B cell (primary cell): ENCODE measurements around the gene CACNA2D3. TPM values are rescaled to one million over a fixed set of nuclear protein-coding genes. Genes with fewer than 3 reads are reported as not detected.

ENCODE experiments used
- ATAC-seq: fragments of 200-7000 bp; cut with Tn5 transposase; one replicate; pipeline ENCODE4 v1.10.0; 2021; ENCODE audit warnings: low read depth, mild to moderate bottlenecking, moderate number of reproducible peaks, moderate library complexity
- CTCF ChIA-PET: fragments of 350-600 bp; sonication (Branson Sonifier 250); formaldehyde crosslinking; loops from one replicate; lab custom pipeline; 2021; ENCODE audit warnings: antibody characterized with exemption, inconsistent platforms; lab: Charles Lee
- POLR2A ChIA-PET: fragments of 350-600 bp; sonication (Branson Sonifier 250); formaldehyde crosslinking; loops from one replicate; lab custom pipeline; 2021; ENCODE audit warnings: antibody characterized with exemption; lab: Charles Lee
- DNase-seq: peaks from one replicate; pipeline ENCODE4 v3.0.0; 2013
- H2AFZ ChIP-seq: 2 replicates; pipeline ENCODE4 v1.6.1; 2012; ENCODE audit warnings: mild to moderate bottlenecking, low read depth, low read length; ENCODE audit not compliant: insufficient read depth, poor library complexity, severe bottlenecking
- H3K27ac ChIP-seq, 2 donors: 1 replicate in 1 of 2; 2 replicates in 1 of 2; pipeline ENCODE4 v1.5.1; 2012 to 2013; ENCODE audit warnings: low read length in 2 of 2, mild to moderate bottlenecking in 2 of 2, moderate library complexity in 1 of 2
- H3K27me3 ChIP-seq, 4 experiments: fragments of 200-600 bp in 1 of 4; sonication (generic) in 1 of 4; replicated peaks in 1 of 4; 1 replicate in 2 of 4; 2 replicates in 2 of 4; pipeline versions ENCODE4 v1.6.1 to v1.7.0; 2013 to 2016; ENCODE audit warnings: low read length in 3 of 4, mild to moderate bottlenecking in 2 of 4, mixed read lengths in 1 of 4, moderate library complexity in 1 of 4; ENCODE audit not compliant: insufficient read depth in 4 of 4, control insufficient read depth in 3 of 4; ENCODE audit errors: control extremely low read depth in 1 of 4
- H3K36me3 ChIP-seq, 2 experiments: replicated peaks in 1 of 2; 1 replicate in 1 of 2; 2 replicates in 1 of 2; pipeline versions ENCODE4 v1.6.1 to v1.7.1; 2013; ENCODE audit warnings: low read length in 1 of 2; ENCODE audit not compliant: insufficient read depth in 2 of 2, control insufficient read depth in 1 of 2; ENCODE audit errors: control extremely low read depth in 1 of 2, extremely low read depth in 1 of 2
- H3K4me1 ChIP-seq, 2 donors: fragments of 200-600 bp in 1 of 2; sonication (generic) in 1 of 2; 1 replicate in 1 of 2; 2 replicates in 1 of 2; pipeline versions ENCODE4 v1.5.1 to v1.6.1; 2013 to 2017; ENCODE audit warnings: low read length in 2 of 2; ENCODE audit not compliant: control insufficient read depth in 2 of 2, insufficient read depth in 2 of 2
- H3K4me2 ChIP-seq: replicated peaks from 2 replicates; pipeline ENCODE3; 2012; ENCODE audit warnings: mild to moderate bottlenecking, low read depth, low read length; ENCODE audit not compliant: poor library complexity, severe bottlenecking
- H3K4me3 ChIP-seq, 5 experiments: fragments of 200-600 bp in 1 of 5; sonication (generic) in 1 of 5; 1 replicate in 3 of 5; 2 replicates in 2 of 5; pipeline versions ENCODE4 v1.5.1 to v1.7.0; 2011 to 2016; ENCODE audit warnings: low read length in 4 of 5, mild to moderate bottlenecking in 4 of 5, low read depth in 2 of 5, control low read depth in 1 of 5, moderate library complexity in 1 of 5; ENCODE audit not compliant: insufficient read depth in 1 of 5; ENCODE audit errors: control extremely low read depth in 1 of 5, extremely low read depth in 1 of 5
- H3K79me2 ChIP-seq: fragments of 200-600 bp; sonication (generic); one replicate; pipeline ENCODE4 v1.6.0; 2016; ENCODE audit warnings: low read length; ENCODE audit not compliant: control insufficient read depth, insufficient read depth
- H3K9ac ChIP-seq: fragments of 200-600 bp; sonication (generic); 2 replicates; pipeline ENCODE4 v1.6.1; 2017; ENCODE audit warnings: mild to moderate bottlenecking, low read length, moderate library complexity
- H3K9me3 ChIP-seq, 3 donors: one replicate each; pipeline versions ENCODE4 v1.6.1 to v1.7.1; 2013; ENCODE audit warnings: low read length in 2 of 3; ENCODE audit not compliant: control insufficient read depth in 2 of 3, insufficient read depth in 1 of 3; ENCODE audit errors: control extremely low read depth in 1 of 3
- H4K20me1 ChIP-seq: 2 replicates; pipeline ENCODE4 v1.6.0; 2012; ENCODE audit warnings: mild to moderate bottlenecking, low read length; ENCODE audit not compliant: insufficient read depth, control insufficient read depth, poor library complexity, severe bottlenecking
- H3K27ac Mint-ChIP-seq: one replicate; pipeline ENCODE4 v1.8.0; 2021; ENCODE audit warnings: mixed read lengths
- H3K27me3 Mint-ChIP-seq: one replicate; pipeline ENCODE4 v1.8.0; 2021; ENCODE audit warnings: mixed read lengths
- H3K4me1 Mint-ChIP-seq: one replicate; pipeline ENCODE4 v1.8.0; 2021; ENCODE audit warnings: mixed read lengths
- H3K4me3 Mint-ChIP-seq: one replicate; pipeline ENCODE4 v1.8.0; 2021; ENCODE audit warnings: mixed read lengths
- H3K9me3 Mint-ChIP-seq: one replicate; pipeline ENCODE4 v1.8.0; 2022; ENCODE audit warnings: mixed read lengths; ENCODE audit not compliant: insufficient read depth
- CTCF ChIP-seq: fragments of 200-600 bp; IDR thresholded peaks from one replicate; pipeline ENCODE4 v1.8.0; 2022; ENCODE audit warnings: antibody characterized with exemption, mild to moderate bottlenecking
- EZH2 ChIP-seq: IDR thresholded peaks from 2 replicates; pipeline ENCODE4 v1.6.1; 2012; ENCODE audit warnings: borderline replicate concordance, low read depth, mild to moderate bottlenecking, moderate library complexity, low read length; ENCODE audit not compliant: insufficient read depth, poor library complexity, severe bottlenecking
- WGBS: methylation state at CpG from one replicate; pipeline ENCODE4 v1.1.5; 2013; ENCODE audit warnings: missing lambda C conversion rate; ENCODE audit not compliant: insufficient coverage; 5-methylcytosine and 5-hydroxymethylcytosine counted together
- intact Hi-C: fragments of 100-400 bp; cut with micrococcal nuclease; formaldehyde crosslinking; loops from one replicate; pipeline ENCODE4 v1.10.0; 2022
- polyA plus RNA-seq: library from polyadenylated mRNA; depleted of rRNA; stranded (reverse); fragments of >200 nt; gene quantifications from 2 replicates; pipeline ENCODE4 v1.2.3, GENCODE V29; 2012
- total RNA-seq, 2 donors: library from RNA; stranded (reverse); fragments of 120-200 nt in 1 of 2; gene quantifications; 1 replicate in 1 of 2; 2 replicates in 1 of 2; pipeline versions ENCODE4 v1.2.3 to v1.2.4, GENCODE V29; 2013 to 2022

CACNA2D3 gene
- total and polyA plus RNA-seq, 2 donors (not counting 1 experiment from before 2014, with no cell fraction given) = not detected

GRCh38 chr3:54176106-54176505 is 53.8 kb downstream of the CACNA2D3 start:
- Mint-ChIP-seq H3K27ac (no peak overlapping the region), H3K27me3 (no peaks in the 10 kb centered on the region), H3K4me1 (no peaks in the 10 kb centered on the region), H3K4me3 (no peak overlapping the region), H3K9me3 (no peaks in the 10 kb centered on the region)
- Histone ChIP-seq H3K9ac (no peak overlapping the region), H3K36me3 (no peaks in the 10 kb centered on the region), H3K79me2 (no peaks in the 10 kb centered on the region), H3K4me2 (no peak overlapping the region), H3K27me3 (no peaks in the 10 kb centered on the region), H3K4me3 (no peak overlapping the region), H3K9me3 (no peaks in the 10 kb centered on the region), H2AFZ (no peak overlapping the region), H3K27ac (no peak overlapping the region), H3K4me1 (no peaks in the 10 kb centered on the region), H4K20me1 (no peaks in the 10 kb centered on the region)
- intact Hi-C loops = no loop called here
- no CpG with 5 or more reads among the region's 3 CpGs for WGBS
- ChIA-PET CTCF (no interaction called here), POLR2A (no interaction called here)
- ATAC-seq (no peak), DNase-seq (no peak)
- TF ChIP-seq EZH2 = no peak
- TF ChIP-seq CTCF = no peak

GRCh38 chr3:54177816-54178215 is 55.5 kb downstream of the CACNA2D3 start:
- Histone ChIP-seq H3K79me2 (no peaks in the 10 kb centered on the region), H3K9me3 (no peaks in the 10 kb centered on the region), H3K4me1 (no peaks in the 10 kb centered on the region), H3K4me3 (no peak overlapping the region), H3K4me2 (no peak overlapping the region), H3K36me3 (no peaks in the 10 kb centered on the region), H2AFZ (no peak overlapping the region), H3K27me3 (no peaks in the 10 kb centered on the region), H3K27ac (no peak overlapping the region), H3K9ac (no peak overlapping the region), H4K20me1 (no peaks in the 10 kb centered on the region)
- ChIA-PET CTCF (no interaction called here), POLR2A (no interaction called here)
- TF ChIP-seq CTCF (no peak), EZH2 (no peak)
- Mint-ChIP-seq H3K4me1 (no peaks in the 10 kb centered on the region), H3K27ac (no peak overlapping the region), H3K4me3 (no peak overlapping the region), H3K9me3 (no peaks in the 10 kb centered on the region), H3K27me3 (no peaks in the 10 kb centered on the region)
- no CpG with 5 or more reads among the region's 3 CpGs for WGBS
- intact Hi-C loops = no loop called here
- ATAC-seq = no peak
- DNase-seq = no peak
